ENCODE results near the gene CACNG5.

CACNG5 gene

DNA sequence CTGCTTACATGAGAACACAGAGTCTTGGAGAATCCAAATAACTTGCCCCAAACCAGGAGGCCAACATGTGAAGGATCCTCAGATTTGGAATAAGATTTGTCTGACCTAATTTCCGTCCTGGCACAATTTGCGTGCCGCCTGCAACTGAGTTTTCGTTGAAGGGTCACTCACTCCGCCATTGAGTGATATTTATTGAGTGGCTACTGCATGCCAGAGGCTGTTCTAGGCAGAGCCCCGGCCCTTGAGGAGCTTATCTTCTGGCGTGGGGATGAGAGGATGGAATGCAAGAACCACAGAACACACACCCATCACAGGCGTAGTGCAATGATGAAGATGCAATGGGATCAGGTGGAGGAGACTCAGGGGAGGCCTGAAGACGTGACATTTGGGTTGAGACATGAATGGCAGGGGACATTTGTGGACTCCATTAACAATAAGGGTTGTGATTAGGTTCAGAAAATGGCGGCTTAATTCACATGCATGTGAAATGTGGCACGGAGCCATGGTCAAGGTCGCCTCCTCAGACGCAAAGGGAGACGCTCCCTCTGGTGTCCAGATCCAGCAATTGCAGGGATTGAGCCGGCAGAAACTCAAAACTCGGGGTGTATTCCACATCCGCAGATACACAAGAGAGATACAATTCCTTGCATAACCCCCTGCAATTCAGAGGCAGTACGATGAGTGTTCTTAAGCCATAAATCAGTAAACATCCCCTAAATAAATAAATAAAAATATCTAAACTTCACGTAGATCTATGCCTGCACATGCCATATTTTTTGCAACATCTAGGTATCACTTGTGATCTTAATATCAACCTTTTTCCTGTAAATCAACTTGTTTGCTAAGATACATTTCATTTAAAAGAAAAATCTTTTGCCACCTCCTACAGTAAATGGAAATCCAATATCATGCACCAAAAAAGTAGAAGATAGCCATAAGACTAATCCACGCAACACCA lies 71.7 kb downstream of the CACNG5 start:
- peak; percentile 82 for DNase-seq

DNA sequence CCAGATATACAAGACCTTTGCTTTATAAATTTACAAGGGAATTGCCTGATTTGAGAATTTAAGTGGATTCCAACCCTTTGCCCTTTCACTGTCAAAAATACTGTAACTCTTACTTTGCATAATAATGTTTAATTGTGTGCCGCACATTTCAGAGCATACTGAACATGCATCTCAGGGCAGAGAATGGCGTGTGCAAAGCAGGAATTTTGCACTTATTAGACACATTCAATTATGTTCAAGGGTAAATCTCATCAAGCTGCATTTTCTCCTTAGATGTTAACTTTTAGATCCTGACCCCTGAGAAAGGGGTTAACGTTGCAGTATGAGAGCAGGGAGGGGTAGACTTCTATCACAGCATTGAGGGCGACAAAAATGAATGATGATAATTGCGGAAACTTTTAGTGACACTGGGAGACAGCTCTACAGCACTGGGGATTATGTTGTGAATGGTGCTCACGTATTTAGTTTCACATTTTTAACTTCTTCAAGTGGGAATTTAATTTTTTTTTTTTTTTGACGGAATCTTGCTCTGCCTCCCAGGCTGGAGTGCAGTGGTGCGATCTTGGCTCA lies 75.0 kb downstream of the CACNG5 start:
- no peak for DNase-seq

DNA sequence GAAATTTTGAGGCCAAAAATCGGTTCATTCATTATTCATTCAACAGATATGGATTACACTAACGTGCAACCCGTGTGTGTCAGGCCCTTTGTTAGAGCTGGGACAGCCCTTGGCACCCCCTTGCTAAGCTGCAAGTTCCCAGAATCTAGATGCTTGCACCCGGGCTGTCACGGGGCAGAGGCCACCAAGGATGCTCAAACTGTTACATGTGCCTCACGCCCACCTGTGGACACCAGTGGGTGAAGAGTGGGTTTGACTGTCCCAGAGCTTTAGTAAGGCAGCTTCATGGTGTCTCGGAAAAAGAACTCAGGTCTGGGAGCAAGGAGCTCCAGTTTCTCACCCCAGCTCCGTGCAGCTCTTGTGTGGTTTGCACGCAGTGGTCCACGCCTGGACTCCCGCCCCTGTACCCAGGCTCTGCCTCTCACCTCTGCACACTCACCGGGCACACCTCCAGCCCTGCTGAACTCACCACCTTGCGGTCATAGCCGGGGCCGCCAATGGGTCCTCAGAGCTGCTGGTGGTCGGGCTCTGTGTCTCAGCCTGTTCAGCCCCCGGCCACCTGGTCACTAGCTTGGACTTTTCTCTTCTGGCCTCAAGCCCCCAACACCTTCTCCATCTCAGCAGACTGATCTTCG lies 75.9 kb downstream of the CACNG5 start:
- DNase-seq = no peak

GRCh38 chr17:66915204-66915611 lies 80.3 kb downstream of the CACNG5 start:
- DNase-seq = peak; percentile 16

- no peak for DNase-seq
Observed at GRCh38 chr17:66915792-66916191, 80.9 kb downstream of the CACNG5 start.

DNA sequence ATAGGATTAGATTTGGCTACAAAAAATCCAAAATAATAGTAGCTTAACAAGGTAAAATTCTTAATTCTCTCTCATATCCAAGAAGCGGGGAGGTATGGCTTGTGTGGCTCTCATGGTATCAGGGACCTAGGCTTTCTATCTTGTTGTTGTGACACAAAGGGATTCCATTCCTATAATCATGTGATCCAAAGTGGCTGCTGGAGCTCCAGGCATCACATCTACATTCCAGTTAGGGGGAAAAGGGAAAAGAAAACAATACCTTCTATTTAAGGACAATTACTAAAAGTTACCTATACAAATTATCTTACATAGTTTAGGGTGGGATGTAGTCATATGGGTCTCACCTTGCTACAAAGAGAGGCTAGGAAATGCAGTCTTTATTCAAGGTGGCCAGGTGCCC lies 82.0 kb downstream of the CACNG5 start:
- DNase-seq = no peak

GRCh38 chr17:66918896-66919295 lies 84.0 kb downstream of the CACNG5 start:
- no peak for DNase-seq

GRCh38 chr17:66920435-66920834 lies 85.5 kb downstream of the CACNG5 start:
- no peak for DNase-seq

DNA sequence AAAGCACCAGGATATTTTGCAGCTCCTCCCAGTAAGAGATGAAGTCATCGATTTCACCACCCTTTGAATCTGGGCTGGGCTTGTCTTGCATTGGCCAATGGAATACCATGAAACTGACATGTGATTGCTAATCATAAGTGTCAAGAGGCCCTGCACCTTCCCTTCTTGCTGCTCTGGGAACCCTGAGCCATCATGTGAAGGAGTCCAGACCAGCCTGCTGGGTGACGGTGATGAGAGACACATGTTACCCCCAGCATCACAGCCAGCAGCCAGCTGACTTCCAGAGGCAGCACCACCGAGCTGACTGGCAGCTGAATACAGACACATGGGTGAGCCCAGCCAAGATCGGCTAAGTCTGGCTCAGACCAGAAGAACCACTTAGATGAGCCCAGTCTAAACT lies 86.0 kb downstream of the CACNG5 start:
- no peak for DNase-seq

DNA sequence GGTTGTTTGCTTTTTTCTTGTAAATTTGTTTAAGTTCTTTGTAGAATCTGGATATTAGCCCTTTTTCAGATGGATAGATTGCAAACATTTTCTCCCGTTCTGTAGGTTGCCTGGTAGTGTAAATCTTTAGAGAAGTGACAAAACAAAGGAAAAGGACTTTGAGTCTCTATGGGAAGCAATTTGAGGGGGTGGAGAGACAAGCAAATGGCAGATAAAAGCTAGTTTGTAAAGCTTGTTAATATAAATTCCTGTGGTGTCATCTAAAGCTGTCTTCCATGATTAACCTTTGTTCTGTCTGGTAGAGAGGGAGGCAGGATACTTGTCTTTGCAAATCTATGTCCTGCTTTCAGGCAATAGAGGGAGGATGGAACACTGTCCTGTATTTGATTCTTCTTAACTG lies 89.0 kb downstream of the CACNG5 start:
- no peak for DNase-seq

GRCh38 chr17:66925811-66926500 lies 91.0 kb downstream of the CACNG5 start:
- DNase-seq = peak; percentile 21

DNA sequence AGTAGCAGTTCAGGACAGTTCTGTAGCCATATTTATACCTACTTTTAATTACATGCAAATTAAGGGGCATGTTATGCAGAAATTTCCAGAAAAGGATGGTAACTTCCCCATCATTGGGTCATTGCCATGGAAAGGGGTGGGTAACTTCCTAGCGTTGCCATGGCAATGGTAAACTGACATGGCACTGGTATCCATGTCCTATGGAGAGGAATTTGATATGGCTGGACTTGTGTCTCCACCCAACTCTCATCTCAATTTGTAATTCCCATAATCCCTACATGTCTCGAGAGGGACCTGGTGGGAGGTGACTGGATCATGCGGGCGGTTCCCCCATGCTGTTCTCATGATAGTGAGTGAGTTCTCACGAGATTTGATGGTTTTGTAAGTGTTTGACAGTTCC lies 94.0 kb downstream of the CACNG5 start:
- DNase-seq = no peak

DNA sequence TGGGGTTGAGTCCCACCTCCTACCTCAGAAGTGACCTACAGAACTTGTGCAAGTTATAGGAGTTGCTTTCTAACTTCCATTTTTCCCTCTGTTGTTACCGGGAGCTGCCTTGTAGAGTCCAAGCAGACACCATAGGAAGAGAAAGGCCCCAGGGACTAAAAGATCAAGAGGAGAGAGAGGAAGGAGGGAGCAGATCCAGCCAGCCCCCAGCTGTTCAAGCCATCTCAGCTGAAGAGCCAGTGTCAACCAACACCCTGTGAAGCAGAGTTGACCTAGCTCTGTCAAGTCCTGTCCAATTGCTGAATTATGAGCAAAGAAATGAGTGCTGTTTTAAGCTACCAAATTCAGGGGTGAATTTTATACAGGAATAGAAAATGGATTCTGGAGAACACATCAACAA lies 94.7 kb downstream of the CACNG5 start:
- DNase-seq = no peak

DNA sequence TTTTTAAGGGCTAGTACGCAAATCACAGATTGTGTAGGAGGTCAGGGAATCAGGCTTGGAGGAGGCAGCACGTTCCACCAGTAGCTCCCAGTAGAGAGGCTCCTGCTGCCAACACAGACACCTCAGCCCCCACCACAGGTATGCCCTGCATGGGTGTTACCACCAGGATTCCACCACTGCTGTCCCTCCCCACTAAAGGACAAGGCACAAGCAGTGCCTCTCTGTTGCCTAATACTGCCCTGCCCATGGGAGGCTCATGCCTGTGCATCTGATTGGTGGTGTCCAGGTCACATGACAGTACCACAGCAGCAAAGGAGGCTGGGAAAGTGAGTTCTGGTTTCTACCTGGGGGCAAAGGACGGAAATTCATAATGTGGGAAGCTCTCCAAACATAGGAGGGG lies 96.0 kb downstream of the CACNG5 start:
- DNase-seq = no peak

GRCh38 chr17:66932311-66932710 lies 97.4 kb downstream of the CACNG5 start:
- no peak for DNase-seq

- DNase-seq = no peak
Observed at GRCh38 chr17:66934040-66934439, 99.1 kb downstream of the CACNG5 start.

All from NCI-H345 (cell line).